Muscle layer of duodenum (tissue), 2 donors: ENCODE data around the gene HBZ.
"Not testable (repeated sequence)": the region's sequence is repeated elsewhere in the genome, so short reads cannot be mapped to it uniquely, and the experiment has no call there.

ENCODE experiments used
- H3K27ac ChIP-seq: one replicate; pipeline ENCODE4 v1.7.0; 2013; ENCODE audit warnings: mild to moderate bottlenecking, low read length
- H3K27me3 ChIP-seq: one replicate; pipeline ENCODE4 v1.7.0; 2013; ENCODE audit warnings: low read depth, mild to moderate bottlenecking, control low read depth, low read length
- H3K36me3 ChIP-seq, 2 donors: one replicate each; pipeline ENCODE4 v1.7.0; 2013; ENCODE audit warnings: low read length in 2 of 2, control low read depth in 1 of 2, mild to moderate bottlenecking in 1 of 2; ENCODE audit not compliant: insufficient read depth in 2 of 2, control insufficient read depth in 1 of 2
- H3K4me1 ChIP-seq, 2 donors: one replicate each; pipeline ENCODE4 v1.7.0; 2013; ENCODE audit warnings: low read length in 2 of 2, mild to moderate bottlenecking in 2 of 2, control low read depth in 1 of 2, moderate library complexity in 1 of 2; ENCODE audit not compliant: insufficient read depth in 2 of 2, control insufficient read depth in 1 of 2
- H3K4me3 ChIP-seq, 2 donors: one replicate each; pipeline ENCODE4 v1.7.0; 2013; ENCODE audit warnings: low read length in 2 of 2, low read depth in 1 of 2, mild to moderate bottlenecking in 1 of 2
- H3K9me3 ChIP-seq, 2 donors: one replicate each; pipeline ENCODE4 v1.7.0; 2013; ENCODE audit warnings: low read length in 2 of 2, control low read depth in 1 of 2, mild to moderate bottlenecking in 1 of 2; ENCODE audit not compliant: control insufficient read depth in 1 of 2
- donor health status: healthy.

The HBZ gene

DNA sequence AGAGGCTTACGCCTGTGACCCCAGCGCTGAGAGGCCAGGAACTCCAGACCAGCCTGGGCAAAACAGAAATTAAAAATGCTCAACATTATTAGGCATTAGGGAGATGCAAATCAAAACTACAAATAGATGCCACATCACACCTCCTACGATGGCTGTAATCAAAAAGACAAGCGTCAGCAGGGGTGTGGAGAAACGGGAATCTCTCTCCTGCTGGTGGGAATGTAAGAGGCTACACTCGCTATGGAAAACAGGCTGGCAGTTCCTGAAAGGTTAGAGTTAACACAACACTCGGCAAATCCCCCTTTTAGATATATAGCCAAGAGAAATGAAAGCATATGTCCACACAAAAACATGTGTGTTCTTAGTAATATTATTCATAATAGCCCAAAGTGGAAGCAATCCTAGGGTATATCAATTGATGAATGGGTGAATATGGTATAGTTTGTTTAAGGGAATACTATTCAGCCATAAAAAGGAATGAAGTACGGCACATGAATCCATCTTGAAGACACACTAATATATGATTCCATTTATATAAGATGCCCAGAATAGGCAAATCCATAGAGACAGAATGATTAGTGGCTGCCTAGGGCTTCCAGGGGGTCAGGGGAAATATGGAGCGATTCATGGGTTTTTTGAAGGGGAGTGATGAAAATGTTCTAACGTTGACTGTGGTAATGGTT lies 12.1 kb upstream of the HBZ start:
- Histone ChIP-seq H3K36me3 (no peaks in the 10 kb centered on the region), H3K4me3 (no peak overlapping the region), H3K27me3 (no peaks in the 10 kb centered on the region), H3K4me1 (peaks cover 0 to 8% of the 10 kb centered on the region in 2 donors), H3K9me3 (no peaks in the 10 kb centered on the region), H3K27ac (no peak overlapping the region)

DNA sequence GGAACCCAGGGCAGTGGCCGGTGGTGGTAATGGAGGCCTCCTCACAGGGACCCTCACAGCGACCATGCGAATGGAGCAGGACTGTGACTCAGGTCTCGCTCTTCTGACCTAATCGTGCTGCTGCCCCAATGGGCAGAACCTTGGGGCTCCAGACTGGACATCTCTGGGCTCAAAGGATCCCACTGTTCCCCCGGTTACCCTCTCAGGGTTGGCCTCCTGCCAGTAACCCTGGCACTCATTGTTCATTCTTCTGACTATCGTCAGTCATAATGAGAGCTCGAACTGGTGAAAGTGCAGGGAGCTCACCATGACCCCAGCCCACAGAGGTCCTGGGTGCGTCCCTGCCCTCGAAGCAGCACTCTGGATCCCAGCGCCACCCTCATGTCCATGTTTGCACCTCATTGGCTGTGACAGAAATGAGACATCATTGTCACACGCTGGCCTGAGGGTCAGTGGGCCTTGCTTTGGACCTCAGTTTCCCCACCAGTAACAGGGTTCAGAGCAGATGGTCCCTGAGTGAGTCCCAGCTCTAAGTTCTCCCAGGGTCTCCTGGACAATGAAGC lies 10.0 kb upstream of the HBZ start:
- no peaks in the 10 kb centered on the region for H3K9me3 ChIP-seq
- H3K27ac ChIP-seq = no peak overlapping the region
- H3K4me3 ChIP-seq = no peak overlapping the region
- no peaks in the 10 kb centered on the region for H3K36me3 ChIP-seq
- no peaks in the 10 kb centered on the region for H3K27me3 ChIP-seq
- peaks cover 0 to 5% of the 10 kb centered on the region in 2 donors for H3K4me1 ChIP-seq

- Histone ChIP-seq H3K27me3 (no peaks in the 10 kb centered on the region), H3K27ac (no peak overlapping the region), H3K36me3 (no peaks in the 10 kb centered on the region), H3K4me1 (no peaks in the 10 kb centered on the region), H3K4me3 (no peak overlapping the region), H3K9me3 (no peaks in the 10 kb centered on the region)
Observed at GRCh38 chr16:143047-143446, 9.4 kb upstream of the HBZ start.

DNA sequence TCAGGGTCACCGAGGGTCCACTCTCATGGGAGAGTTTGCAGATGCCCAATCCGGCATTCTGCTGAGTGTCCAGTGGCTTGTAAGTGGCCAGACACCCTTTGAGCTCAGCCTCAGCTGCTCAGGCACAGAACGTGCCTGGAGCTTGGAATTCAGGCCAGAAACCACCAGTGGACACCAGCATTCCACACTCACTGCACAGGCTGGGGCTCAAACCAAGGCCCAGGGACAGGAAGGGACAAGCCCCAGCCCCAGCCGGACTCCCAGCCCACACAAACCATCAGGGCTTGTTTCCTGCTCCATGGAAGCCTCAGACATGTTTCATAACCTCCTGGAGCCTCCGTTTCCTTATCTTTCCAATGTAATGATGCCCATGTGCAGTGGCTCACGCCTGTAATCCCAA lies 9.0 kb upstream of the HBZ start:
- H3K4me3 ChIP-seq = no peak overlapping the region
- H3K27ac ChIP-seq = no peak overlapping the region
- no peaks in the 10 kb centered on the region for H3K36me3 ChIP-seq
- H3K4me1 ChIP-seq = no peaks in the 10 kb centered on the region
- no peaks in the 10 kb centered on the region for H3K9me3 ChIP-seq
- no peaks in the 10 kb centered on the region for H3K27me3 ChIP-seq

- Histone ChIP-seq H3K4me1 (no peaks in the 10 kb centered on the region), H3K27ac (no peak overlapping the region), H3K27me3 (no peaks in the 10 kb centered on the region), H3K9me3 (no peaks in the 10 kb centered on the region), H3K4me3 (no peak overlapping the region), H3K36me3 (no peaks in the 10 kb centered on the region)
Observed at GRCh38 chr16:144797-145252, 7.6 kb upstream of the HBZ start.

DNA sequence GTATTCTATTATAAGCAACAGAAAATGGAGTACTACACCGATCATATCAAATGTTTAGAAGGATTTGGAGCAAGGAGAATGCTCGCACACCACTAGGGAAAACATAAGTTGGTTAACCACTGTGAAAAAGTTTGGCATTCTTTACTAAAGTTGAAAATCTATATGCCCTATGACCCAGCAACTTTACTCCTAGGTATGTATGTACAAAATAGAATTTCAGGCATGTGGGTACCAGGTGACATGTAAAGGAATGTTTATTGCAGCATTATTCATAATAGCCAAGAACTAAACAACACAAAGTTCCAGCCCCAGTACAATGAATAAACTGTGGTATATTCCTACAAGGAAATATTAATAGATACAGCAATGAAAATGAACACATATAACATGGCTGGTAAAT lies 5.8 kb upstream of the HBZ start:
- H3K9me3 ChIP-seq = no peaks in the 10 kb centered on the region
- H3K36me3 ChIP-seq = no peaks in the 10 kb centered on the region
- no peak overlapping the region for H3K27ac ChIP-seq
- H3K4me1 ChIP-seq = no peaks in the 10 kb centered on the region
- H3K4me3 ChIP-seq = no peak overlapping the region
- H3K27me3 ChIP-seq = no peaks in the 10 kb centered on the region

- H3K27ac ChIP-seq = no peak overlapping the region
- H3K36me3 ChIP-seq = no peaks in the 10 kb centered on the region
- no peaks in the 10 kb centered on the region for H3K27me3 ChIP-seq
- no peaks in the 10 kb centered on the region for H3K9me3 ChIP-seq
- H3K4me1 ChIP-seq = no peaks in the 10 kb centered on the region
- no peak overlapping the region for H3K4me3 ChIP-seq
Observed at GRCh38 chr16:149024-149660, 3.3 kb upstream of the HBZ start.

- H3K36me3 ChIP-seq, H3K4me3 ChIP-seq, H3K27me3 ChIP-seq, H3K4me1 ChIP-seq, H3K27ac ChIP-seq, H3K9me3 ChIP-seq: not testable (repeated sequence)
Observed at GRCh38 chr16:153129-153521, 681 bp downstream of the HBZ start.

GRCh38 chr16:153550-154216 lies 1.2 kb downstream of the HBZ start:
- H3K36me3 ChIP-seq, H3K9me3 ChIP-seq, H3K4me3 ChIP-seq, H3K4me1 ChIP-seq, H3K27me3 ChIP-seq, H3K27ac ChIP-seq: not testable (repeated sequence)

DNA sequence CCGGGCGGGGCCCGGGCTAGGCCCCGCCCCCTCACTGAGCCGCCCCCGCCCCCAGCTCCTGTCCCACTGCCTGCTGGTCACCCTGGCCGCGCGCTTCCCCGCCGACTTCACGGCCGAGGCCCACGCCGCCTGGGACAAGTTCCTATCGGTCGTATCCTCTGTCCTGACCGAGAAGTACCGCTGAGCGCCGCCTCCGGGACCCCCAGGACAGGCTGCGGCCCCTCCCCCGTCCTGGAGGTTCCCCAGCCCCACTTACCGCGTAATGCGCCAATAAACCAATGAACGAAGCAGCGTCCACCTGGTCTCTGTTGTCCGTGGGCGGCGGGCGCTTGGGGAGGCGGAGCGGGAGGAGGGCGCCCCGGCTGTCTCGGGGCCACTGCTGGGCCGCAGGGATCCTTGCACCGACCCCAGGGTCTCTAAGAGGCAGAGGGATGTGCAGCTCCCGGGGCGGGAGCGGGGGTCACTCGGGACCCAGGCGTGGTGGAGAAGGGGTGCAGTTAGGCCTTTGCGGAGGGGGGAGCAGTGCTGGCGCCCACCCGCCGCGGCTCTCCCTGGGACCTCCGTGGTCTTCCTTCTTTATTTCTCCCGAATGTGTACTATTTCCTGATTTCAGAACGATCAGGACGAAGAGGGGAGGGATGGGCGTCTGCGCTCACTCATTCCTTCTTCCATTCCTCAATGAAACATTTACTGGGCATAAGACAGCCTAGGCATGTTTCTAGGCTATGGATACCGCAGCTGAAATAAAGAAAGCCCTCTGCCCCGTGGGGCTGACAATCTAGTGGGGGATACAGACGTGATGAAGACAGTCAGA lies 2.0 kb downstream of the HBZ start:
- no peaks in the 10 kb centered on the region for H3K9me3 ChIP-seq
- peaks cover 8% of the 10 kb centered on the region for H3K27me3 ChIP-seq
- no peaks in the 10 kb centered on the region for H3K36me3 ChIP-seq
- peaks cover 0 to 10% of the 10 kb centered on the region in 2 donors for H3K4me1 ChIP-seq
- H3K27ac ChIP-seq = no peak overlapping the region
- peak overlapping the region; percentile 33 to 57 for H3K4me3 ChIP-seq

DNA sequence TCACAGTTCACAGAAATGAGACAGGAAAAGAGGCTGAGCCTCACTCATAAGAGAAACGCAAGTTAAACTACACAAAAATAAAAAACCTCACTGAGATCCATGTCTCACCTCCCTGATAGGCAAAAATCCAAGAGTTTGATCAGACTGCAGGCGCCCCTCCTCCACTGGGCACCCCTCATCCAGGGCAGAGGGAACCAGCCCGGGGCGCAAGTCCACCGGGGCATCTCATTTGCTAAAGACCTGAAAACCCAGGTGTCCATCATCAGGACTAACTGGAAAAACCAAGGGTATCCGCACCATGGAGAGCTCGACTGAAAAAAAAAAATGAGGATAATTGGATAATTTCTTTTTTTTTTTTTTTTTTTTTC lies 2.6 kb downstream of the HBZ start:
- Histone ChIP-seq H3K4me1 (peaks cover 0 to 10% of the 10 kb centered on the region in 2 donors), H3K36me3 (no peaks in the 10 kb centered on the region), H3K27ac (no peak overlapping the region), H3K27me3 (peaks cover 8% of the 10 kb centered on the region), H3K4me3 (peak overlapping the region; percentile 33 to 57), H3K9me3 (no peaks in the 10 kb centered on the region)
